Measurements from ENCODE around the gene SPI1. TPM values are rescaled to one million over a fixed set of nuclear protein-coding genes. Genes with fewer than 3 reads are reported as not detected.

Gene SPI1
- total RNA-seq, 1 donor from 2014 or later, result not detected

DNA sequence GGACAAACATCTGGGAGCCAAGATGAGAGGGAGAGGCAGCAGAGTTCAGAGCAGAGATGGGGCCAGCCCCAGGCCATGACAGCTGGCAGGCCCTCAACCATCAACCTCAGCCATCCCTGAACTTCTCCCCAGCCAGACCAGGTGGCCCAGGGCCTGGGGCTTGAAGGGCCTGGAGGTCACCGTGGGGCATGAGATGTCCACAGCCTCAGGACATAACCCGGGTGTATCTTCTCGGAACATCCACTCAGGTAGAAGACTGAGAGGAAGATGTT lies 17.6 kb upstream of the SPI1 start:
- no peak for DNase-seq (ENCODE audit: low spot score, unreplicated experiment)
- H3K36me3 Mint-ChIP-seq (ENCODE audit: insufficient read depth), result no peaks in the 10 kb centered on the region
- no peaks in the 10 kb centered on the region for H3K9me3 Mint-ChIP-seq (ENCODE audit: low read depth)
- no peaks in the 10 kb centered on the region for H3K27me3 Mint-ChIP-seq
- no peak overlapping the region for H3K4me3 Mint-ChIP-seq (ENCODE audit: low read depth)
- H3K4me1 Mint-ChIP-seq (ENCODE audit: low read depth), result peaks cover 4% of the 10 kb centered on the region
- no peak overlapping the region for H3K27ac Mint-ChIP-seq
- TF ChIP-seq, protein P1, sequence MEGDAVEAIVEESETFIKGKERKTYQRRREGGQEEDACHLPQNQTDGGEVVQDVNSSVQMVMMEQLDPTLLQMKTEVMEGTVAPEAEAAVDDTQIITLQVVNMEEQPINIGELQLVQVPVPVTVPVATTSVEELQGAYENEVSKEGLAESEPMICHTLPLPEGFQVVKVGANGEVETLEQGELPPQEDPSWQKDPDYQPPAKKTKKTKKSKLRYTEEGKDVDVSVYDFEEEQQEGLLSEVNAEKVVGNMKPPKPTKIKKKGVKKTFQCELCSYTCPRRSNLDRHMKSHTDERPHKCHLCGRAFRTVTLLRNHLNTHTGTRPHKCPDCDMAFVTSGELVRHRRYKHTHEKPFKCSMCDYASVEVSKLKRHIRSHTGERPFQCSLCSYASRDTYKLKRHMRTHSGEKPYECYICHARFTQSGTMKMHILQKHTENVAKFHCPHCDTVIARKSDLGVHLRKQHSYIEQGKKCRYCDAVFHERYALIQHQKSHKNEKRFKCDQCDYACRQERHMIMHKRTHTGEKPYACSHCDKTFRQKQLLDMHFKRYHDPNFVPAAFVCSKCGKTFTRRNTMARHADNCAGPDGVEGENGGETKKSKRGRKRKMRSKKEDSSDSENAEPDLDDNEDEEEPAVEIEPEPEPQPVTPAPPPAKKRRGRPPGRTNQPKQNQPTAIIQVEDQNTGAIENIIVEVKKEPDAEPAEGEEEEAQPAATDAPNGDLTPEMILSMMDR (IDR thresholded peaks at IDR 0.05; ENCODE audit: unreplicated experiment), result no peak

DNA sequence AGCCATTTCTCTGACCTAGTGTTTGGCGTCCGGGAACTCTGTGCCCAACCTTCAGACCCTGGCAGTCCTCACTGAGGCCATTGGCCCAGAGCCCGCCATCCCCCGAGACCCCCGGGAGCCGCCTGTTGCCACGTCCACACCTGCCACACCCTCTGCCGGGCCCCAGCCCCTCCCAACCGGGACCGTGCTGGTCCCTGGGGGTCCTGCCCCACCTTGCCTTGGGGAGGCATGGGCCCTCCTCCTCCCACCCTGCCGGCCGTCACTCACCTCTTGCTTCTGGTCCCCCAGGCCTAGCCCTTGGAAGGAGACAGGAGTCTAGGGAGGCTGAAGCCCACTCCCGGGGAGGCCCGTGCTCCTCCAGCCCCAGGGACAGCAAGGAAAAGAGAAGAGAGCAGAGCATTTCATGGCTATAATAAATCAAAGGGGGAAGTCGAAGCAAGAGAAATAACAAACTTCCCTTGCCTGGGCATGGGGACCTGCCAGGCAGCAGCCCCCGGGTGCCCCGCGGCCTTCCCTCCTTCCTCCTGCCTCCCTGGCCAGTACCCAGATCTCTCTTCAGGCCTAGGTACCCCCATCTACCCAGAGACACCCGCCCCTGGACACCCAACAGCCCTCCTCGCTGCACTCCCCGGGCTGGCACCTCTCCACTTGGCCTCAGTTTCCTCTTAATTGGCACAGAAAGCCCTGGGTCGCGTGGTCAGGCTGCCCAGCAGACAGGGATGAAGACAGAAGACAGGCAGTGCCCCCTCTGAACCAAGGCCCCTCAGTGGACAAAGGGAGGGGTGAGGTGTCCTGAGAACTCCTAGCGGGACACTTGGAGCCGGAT lies 17.1 kb upstream of the SPI1 start:
- no peak overlapping the region for H3K27ac Mint-ChIP-seq

DNA sequence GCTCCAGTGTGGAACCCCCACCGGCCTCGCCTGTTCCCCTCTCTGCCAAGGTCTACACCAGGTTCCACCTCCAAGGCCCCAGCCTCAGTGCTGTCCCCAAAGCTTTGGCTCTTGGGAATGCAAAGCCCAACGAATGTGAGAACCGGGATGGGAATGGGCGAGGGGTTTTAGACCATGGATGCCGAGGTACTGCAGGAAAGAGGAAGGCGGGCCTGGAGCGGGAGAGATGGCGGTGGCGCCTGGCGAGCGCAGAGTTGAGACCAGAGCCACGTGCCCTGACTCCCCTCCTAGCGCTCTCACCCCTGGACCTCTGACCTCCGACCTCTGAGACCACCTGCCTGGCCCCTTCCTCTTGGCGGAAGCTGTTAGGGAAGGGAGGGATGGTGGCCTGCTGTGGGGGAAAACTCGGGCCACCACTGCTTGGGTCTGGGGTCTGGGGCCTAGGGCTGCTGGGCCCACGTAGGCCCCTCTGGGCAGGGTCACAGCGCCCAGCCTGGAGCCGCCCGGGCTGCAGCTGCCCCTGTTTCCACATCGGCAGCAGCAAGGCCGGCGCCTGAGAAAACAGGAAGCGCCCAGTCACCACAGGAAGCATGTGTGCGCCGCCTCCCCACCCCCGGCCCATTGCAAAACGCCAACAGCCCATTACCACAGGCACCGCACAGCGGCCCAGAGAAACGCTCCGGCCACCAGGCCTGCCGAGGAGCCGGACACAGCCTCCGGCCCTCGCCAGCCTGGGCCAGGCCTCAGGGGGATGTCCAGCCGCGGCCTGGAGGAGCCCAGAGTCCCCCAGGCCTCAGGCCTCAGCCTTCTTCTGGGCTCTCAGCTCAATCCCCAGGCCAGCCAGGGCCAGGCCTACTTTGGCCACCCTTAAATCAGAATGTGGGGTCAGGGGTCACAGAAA lies 16.2 kb upstream of the SPI1 start:
- no peaks in the 10 kb centered on the region for H3K4me1 Mint-ChIP-seq (ENCODE audit: low read depth)
- H3K27me3 Mint-ChIP-seq, result no peaks in the 10 kb centered on the region
- TF ChIP-seq, protein P1 (IDR thresholded peaks at IDR 0.05; ENCODE audit: unreplicated experiment), result no peak
- no peak for DNase-seq (ENCODE audit: low spot score, unreplicated experiment)
- no peak overlapping the region for H3K27ac Mint-ChIP-seq
- no peak overlapping the region for H3K4me3 Mint-ChIP-seq (ENCODE audit: low read depth)
- H3K9me3 Mint-ChIP-seq (ENCODE audit: low read depth), result no peaks in the 10 kb centered on the region
- H3K36me3 Mint-ChIP-seq (ENCODE audit: insufficient read depth), result no peaks in the 10 kb centered on the region

More for the DNA sequence above, 17.1 kb upstream of the SPI1 start:
- H3K4me1 Mint-ChIP-seq (ENCODE audit: low read depth), result peaks cover 1% of the 10 kb centered on the region
- H3K4me3 Mint-ChIP-seq (ENCODE audit: low read depth), result no peak overlapping the region
- TF ChIP-seq, protein P1 (IDR thresholded peaks at IDR 0.05; ENCODE audit: unreplicated experiment), result no peak
- no peaks in the 10 kb centered on the region for H3K27me3 Mint-ChIP-seq
- no peaks in the 10 kb centered on the region for H3K9me3 Mint-ChIP-seq (ENCODE audit: low read depth)
- no peak for DNase-seq (ENCODE audit: low spot score, unreplicated experiment)
- no peaks in the 10 kb centered on the region for H3K36me3 Mint-ChIP-seq (ENCODE audit: insufficient read depth)

DNA sequence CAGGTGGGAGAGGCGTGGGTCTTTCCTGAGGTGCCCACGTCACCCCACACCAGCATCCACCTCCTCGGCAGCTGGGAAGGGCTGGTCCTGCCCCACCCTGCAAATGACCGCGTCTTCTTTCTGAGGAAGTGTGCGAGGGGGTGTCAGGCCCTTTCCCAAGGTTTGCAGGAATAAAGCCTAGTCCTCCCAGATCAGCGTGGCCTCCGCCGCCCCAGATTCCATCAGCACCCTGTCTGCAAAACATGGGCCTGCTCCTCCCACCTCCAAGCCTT lies 15.6 kb upstream of the SPI1 start:
- TF ChIP-seq, protein P1 (IDR thresholded peaks at IDR 0.05; ENCODE audit: unreplicated experiment), result no peak
- no peaks in the 10 kb centered on the region for H3K27me3 Mint-ChIP-seq
- H3K9me3 Mint-ChIP-seq (ENCODE audit: low read depth), result no peaks in the 10 kb centered on the region
- DNase-seq (ENCODE audit: low spot score, unreplicated experiment), result no peak
- H3K27ac Mint-ChIP-seq, result no peak overlapping the region
- no peaks in the 10 kb centered on the region for H3K4me1 Mint-ChIP-seq (ENCODE audit: low read depth)
- no peak overlapping the region for H3K4me3 Mint-ChIP-seq (ENCODE audit: low read depth)
- no peaks in the 10 kb centered on the region for H3K36me3 Mint-ChIP-seq (ENCODE audit: insufficient read depth)

DNA sequence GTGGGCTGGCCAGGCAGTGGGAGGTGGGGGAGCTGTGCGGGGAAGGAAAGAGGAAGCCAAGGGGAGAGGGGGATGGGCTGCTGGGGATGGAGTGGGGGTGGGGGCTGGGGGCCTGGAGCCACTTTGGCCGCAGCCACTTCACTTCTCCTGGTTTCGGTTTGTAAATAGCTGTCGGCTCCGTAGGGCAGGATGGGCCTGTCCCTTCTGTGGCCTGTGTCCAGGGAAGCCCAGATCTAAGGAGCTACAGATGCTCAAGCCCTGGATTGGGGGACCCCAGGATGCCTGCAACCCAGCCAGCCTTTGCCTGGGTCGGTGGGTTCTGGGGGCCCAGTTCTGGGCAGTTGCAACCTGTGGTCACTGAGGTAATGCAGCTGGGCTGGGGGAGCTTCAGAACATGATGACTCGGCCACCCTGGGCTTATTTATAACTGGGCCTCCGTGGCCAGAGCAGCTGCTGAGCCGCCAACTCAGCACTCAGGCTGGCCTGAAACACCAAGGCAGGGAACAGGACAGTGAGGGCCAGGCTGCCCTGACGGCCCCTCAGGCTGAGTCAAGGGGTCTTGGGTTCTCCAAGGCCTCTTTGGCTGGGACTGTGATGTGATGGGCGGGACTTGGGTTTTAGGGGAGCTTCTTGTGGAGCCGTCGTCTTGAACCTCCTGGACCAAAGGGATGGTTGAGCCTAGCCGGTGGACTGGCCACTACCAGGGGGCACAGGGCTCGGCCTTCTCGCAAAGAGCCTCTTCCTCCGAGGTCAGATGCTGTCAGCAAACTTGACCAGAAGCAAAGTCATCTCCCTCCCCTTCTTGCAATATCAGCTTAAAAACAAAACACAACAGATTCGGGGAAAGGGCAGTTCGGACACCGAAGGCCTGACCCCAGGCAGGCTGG lies 15.1 kb upstream of the SPI1 start:
- H3K36me3 Mint-ChIP-seq (ENCODE audit: insufficient read depth), result no peaks in the 10 kb centered on the region
- TF ChIP-seq, protein P1 (IDR thresholded peaks at IDR 0.05; ENCODE audit: unreplicated experiment), result no peak
- no peak overlapping the region for H3K27ac Mint-ChIP-seq
- no peaks in the 10 kb centered on the region for H3K4me1 Mint-ChIP-seq (ENCODE audit: low read depth)
- no peaks in the 10 kb centered on the region for H3K9me3 Mint-ChIP-seq (ENCODE audit: low read depth)
- no peak overlapping the region for H3K4me3 Mint-ChIP-seq (ENCODE audit: low read depth)
- no peak for DNase-seq (ENCODE audit: low spot score, unreplicated experiment)
- no peaks in the 10 kb centered on the region for H3K27me3 Mint-ChIP-seq
